ENCODE measurements around the gene ILDR1. TPM values are rescaled to one million over a fixed set of nuclear protein-coding genes. Genes with fewer than 3 reads are reported as not detected.

Gene ILDR1
- total and polyA plus RNA-seq, 2 of the 8 experiments (the other 6 are each of a cell fraction or from before 2014, with no cell fraction given), result 1.8 TPM

GRCh38 chr3:122030381-122031122 lies 8.5 kb upstream of the ILDR1 start (continued):
- TF ChIP-seq CHD7 (IDR thresholded peaks at IDR 0.05; ENCODE audit: insufficient replicate concordance, low read length) (no peak), POLR2AphosphoS5 (IDR thresholded peaks at IDR 0.05; ENCODE audit: low read depth, low read length) (no peak), ASH2L (IDR thresholded peaks at IDR 0.05; ENCODE audit: low read length) (no peak), SP4 (IDR thresholded peaks at IDR 0.05; ENCODE audit: low read length) (no peak), NANOG (IDR thresholded peaks at IDR 0.05; ENCODE audit: insufficient read depth, low read depth, low read length, poor library complexity, severe bottlenecking) (no peak), HDAC2 (IDR thresholded peaks at IDR 0.05; ENCODE audit: borderline replicate concordance in 1 of 2, low read depth in 2 of 2, low read length in 2 of 2) (no peak)

Data from H1 (cell line).